Fibroblast of gingiva (primary cell): ENCODE data around the gene DNER.

Experiments used
- DNase-seq: peaks from one replicate; pipeline ENCODE4 v3.0.0-alpha.2; 2011; ENCODE audit warnings: low read depth

Gene DNER

DNA sequence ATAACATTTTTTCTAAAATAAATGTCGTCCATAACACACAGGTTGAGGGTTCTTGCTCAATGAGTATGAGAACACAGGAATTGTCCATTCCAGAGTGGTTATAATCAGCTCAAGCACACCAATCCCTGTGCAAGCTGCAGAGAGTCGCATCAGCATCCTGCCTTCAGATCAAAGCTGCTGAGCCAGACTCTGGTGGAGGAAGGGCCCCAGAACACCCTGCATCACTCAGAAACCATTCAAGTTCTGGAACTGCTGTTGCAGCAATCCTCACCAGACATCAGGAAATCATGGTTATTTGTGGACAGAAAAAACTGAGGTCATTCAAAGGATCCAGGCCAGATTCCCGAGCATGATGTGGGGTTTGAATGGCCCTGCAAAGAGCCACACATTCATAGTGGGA lies 44.5 kb downstream of the DNER start:
- DNase-seq = no peak

DNA sequence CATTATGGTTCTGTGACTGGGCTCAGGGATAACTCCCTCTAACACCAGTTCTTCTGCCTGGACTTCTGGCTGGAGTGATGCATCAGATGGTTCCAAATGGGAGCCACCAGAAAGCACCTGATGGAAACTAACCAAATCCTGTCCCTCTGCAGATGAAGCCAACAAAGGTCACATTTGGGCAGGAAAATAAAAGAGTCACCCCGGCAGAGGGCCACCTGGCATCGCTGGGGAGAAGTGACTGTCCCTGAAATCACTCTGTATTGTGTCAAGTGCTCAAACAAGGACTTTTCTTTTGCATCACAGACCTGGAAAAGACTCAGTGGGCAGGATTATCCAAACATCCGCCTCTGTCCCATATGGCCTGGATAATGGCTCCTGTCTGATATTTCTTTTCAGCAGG lies 47.5 kb downstream of the DNER start:
- DNase-seq = no peak

DNA sequence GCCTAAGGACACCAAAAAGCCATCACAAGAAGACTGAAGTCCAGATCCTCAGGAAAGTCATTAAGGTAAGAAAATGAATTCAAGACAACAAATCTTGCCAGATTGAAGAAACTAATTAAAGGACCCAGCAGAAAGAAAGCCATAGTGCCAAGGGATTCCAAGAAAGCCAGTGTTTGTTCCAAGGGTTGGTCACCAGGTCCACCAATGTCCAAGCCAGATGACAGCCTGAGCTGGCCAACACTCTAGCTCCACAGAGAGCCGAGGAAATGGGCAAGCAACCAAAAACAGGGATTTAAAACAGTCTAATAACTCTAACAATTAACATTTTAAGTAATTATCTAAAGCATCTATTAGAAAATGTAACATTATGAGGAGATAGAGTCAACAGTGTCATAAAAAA lies 49.2 kb downstream of the DNER start:
- no peak for DNase-seq

DNA sequence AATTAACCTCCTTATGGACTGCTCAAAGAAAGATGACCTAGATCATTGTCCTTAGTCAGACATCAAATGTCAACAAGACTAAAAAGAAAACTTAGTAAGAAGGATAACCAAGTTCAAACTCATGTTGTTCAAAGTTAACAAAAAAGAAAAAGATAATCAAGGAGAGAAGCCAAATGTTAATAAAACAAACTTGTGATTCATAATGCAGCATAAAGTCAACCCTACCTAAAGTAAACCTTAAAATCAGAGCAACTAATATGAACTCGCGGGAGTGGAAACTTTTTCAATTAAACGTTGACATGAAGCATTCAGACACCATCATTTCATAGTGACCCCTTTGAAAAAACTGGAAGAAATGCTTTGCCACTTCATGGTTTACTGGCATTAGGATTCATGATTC lies 52.9 kb downstream of the DNER start:
- no peak for DNase-seq

DNA sequence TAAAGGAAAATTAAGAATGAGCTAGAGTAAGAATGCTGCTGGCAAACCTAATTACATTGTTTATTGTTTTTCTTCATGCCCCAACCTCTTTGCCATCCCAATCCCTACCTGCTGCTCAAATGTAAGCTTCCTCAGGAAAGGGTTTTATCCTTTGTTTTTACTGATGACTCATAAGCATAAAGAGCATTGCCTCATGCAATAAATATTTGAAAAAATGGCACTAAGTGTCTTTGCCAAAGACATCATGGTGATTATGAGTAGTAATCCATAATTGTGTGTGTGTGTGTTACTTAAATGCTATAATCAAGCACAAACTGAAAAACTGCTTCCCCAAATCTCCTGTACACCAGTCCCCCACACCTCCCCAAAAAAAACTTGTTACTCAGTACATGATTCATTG lies 53.4 kb downstream of the DNER start:
- DNase-seq = no peak

DNA sequence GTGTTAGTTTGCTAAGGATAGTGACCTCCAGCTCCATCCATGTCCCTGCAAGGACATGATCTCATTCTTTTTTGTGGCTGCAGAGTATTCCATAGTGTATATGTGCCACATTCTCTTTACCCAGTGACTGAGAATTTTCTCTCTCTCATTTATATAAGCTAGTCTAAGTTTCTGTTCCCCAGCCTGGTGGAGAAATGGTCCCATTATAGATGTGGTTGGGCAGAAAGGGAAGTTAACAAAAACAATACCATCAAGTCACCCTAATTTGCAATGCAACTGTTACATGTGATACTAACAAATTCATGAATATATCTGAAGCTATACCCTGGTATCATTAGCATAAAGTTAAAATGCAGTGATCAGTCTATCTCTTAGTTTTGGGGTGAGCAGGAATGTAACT lies 54.0 kb downstream of the DNER start:
- DNase-seq = no peak

DNA sequence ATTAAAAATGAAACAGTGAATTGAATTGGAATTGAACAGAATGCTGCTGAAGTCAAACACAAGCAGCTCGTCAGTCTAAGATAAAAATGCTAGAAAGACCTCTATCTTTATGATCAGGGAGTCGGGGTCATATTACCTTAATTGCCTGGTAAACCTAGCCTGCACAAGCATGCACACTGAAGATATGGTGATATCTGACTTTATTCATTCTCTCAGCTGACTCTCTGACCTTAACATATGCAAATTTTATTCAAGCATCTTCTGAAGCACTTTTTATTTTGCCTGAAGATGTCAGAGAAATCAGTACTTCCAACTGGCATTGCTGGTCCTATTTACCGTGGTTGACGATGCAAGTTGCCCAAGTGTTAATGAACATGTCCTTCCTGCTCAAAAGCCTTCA lies 56.4 kb downstream of the DNER start:
- no peak for DNase-seq

DNA sequence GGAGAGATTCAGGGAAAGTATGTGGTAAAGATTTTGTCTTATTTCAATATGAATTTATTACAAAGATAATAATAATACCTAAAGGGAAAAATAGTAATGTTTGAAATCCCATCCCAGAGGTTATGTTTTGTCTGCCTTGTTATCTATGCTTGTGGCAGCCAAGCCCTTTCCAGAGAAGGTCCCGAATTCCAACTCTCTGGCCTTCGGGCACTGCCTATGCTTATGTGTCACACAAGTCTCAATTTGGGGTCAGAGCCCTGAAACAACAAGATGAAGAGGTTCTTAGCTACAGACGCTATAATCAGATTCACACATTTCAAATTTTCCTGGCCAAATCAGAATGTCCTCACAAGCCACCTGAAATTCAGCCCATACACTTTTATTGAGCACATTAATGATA lies 59.9 kb downstream of the DNER start:
- no peak for DNase-seq

DNA sequence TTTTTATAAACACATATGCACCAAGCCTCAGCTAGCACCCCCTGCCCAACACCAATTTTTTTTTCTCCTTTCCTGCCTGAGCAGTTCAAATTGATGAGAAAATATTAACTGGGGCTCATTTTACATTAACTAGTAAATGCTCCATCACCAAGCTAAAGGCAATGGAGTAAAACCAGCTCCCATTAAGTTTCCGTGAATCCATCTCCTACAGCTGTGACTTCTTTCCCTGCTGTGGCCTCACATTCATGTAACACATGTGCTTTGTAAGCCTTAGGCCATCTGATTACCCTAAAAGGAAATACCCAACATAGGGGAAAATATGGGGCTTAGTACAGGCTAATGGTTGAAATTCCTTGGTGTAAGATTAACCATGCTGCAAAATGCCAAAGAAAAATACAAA lies 60.8 kb downstream of the DNER start:
- DNase-seq = no peak

DNA sequence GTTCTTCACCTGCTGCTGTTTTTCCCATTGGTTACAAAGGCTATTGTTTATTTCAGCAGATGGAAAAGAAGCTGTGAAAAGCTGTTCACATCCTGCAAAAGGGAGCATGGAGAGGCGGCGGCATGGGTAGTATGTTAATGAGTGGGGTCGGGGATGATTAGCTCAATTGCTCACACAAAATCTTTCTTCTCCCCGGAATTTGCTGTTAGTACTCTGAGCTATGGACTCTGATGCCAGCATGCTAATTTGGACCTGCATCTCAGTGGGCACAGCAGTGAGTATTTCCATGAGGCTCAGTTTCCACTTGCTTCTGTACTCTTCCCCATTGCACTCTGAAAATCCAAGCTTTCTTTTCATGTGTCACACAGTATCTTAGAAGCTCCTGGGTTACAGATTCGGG lies 61.6 kb downstream of the DNER start:
- DNase-seq = no peak

DNA sequence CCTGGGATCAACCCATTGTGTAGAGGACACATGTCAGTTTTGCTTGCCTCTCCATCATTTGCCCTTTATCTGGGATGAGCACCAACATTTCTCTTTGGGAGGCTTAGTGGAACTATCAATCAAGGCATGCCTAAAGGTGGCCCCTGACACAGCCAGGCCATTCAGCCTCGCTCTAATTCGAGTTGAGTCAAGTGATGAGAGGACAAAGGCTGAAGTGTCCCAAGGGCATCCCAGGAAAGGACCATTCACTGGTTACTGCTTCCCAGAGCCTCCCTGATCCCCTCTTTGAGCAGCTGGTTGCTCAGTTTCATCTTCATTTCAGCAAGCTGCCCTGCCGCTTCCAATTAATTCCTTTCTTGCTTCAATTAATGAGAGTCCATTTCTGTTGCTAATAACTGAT lies 63.5 kb downstream of the DNER start:
- DNase-seq = no peak

DNA sequence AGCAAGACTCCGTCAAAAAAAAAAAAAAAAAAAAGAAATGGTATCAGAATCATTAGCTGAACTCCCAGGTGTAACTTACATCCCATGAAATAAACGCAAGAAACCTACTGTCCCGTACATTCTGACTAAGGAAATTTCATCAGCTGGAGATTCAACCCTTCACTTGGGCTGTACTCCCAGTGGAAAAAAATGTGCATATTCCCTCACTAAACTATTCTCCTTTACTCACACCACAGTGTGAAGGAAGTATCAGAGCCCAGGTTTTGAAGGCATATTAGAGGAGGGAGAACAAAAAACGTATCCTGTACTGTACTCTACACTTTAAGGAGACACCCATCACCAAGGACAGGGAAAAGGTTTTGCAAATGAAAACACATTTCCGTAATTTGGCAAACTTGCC lies 64.3 kb downstream of the DNER start:
- no peak for DNase-seq

DNA sequence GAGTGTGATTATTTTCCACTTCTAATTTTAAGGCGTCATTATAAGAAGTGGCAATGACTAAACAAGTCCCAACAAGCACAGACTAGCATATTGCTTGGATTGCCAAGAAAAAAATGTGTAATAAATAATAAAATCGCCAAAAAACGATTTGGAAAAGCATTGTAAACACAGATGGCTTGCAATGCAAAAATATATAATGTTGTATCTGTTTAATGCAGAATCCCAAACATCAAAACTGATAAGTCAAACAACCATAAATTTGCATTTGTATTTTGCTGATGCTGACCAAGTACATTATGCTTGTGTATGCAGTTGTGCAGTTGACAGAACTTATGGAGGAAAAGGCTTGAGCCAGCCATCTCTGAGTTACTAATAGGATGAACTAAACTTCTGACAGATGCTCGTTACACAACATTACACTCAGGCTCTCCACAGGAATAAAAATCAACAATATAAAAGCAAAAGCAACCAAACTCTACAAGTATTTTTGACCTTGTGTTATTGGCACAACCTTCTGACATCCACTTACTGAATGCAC lies 68.1 kb downstream of the DNER start:
- no peak for DNase-seq

DNA sequence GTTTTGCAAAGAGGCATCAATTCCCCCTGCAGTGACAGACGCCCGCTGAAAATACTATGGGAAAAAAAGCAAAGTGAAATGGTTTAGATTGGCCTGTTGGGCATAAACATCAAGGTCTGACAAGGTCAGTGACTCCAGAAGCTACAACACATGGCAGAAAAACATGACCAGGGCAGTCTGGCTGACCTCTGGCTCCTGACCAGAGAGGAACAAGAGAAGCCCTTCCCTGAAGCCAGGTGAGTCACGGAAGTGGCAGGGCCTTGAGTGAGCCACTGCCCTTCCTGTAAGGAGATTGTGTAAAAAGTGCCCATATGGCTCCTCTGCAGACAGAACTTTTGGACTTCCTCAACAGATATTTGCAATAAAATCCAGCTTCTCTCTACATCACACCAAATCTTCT lies 72.0 kb downstream of the DNER start:
- DNase-seq = no peak

DNA sequence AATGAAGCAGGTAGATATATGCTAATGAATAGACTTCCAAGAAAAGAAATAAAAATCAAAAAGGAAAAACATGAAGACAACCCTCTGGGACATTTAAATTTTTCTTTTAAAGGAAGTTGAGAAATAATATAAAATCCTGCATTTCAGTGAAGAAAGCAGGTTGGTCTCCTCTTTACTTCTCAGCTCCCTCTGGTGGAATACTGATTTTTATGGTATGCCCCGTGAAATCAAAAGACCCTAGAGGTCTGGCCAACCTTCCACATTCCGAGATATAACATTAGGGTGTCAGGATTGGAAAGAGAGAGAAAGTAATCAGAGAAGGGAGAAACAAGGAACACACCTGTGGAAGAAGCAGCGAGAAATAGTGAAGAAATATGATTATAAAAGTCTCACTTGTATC lies 72.7 kb downstream of the DNER start:
- DNase-seq = no peak

DNA sequence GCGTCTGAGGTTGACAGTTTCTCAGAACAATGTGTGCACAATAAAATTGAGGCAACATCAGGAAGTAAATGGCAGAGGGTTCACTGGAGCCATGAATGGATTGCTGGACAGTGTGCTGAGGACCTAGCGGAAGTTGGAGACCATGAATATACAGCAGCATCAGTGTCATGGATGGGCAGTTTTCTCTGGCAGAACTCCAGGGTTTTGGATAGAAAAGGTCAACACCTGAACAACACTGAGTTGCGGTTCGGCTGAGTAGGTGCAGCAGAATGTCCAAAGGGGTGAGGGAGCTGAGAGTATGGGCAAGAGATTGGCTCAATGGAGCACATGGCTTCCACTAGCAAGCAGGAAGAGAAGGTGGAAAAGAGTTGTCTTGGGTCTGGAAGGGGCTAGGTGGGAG lies 73.7 kb downstream of the DNER start:
- no peak for DNase-seq

DNA sequence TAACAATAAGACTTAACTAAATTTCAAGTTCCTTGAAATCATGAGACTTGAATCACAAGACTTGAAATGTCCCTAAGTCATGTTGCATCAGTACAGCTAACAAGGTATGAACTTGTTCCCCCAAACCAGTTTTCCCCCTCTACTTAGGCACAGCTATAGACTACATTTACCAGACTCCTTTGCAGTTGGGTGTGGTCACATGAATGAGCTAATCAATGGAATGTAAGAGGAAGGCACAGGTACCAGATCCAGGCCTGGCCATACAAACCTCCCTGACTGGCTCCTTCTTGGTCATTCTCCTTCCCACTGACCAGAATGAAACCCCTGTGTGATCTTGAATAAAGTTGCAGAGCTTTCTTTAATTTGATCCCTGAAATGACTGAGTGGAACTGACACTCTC lies 77.8 kb downstream of the DNER start:
- DNase-seq = no peak

DNA sequence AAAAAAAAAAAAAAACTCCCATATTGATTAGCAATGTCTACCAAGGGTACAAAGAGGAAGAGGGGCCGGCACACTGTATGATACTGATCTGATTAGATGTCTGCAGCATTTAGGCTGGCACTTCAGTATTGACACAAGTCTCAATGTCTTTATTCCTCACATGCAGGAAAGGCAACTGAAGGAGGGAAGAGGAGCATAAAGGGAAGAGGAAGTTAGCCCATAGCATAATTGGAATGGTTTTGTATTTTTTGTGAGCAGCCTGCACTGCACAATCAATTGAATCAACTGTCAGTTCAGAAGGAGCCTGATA lies 79.0 kb downstream of the DNER start:
- DNase-seq = no peak

DNA sequence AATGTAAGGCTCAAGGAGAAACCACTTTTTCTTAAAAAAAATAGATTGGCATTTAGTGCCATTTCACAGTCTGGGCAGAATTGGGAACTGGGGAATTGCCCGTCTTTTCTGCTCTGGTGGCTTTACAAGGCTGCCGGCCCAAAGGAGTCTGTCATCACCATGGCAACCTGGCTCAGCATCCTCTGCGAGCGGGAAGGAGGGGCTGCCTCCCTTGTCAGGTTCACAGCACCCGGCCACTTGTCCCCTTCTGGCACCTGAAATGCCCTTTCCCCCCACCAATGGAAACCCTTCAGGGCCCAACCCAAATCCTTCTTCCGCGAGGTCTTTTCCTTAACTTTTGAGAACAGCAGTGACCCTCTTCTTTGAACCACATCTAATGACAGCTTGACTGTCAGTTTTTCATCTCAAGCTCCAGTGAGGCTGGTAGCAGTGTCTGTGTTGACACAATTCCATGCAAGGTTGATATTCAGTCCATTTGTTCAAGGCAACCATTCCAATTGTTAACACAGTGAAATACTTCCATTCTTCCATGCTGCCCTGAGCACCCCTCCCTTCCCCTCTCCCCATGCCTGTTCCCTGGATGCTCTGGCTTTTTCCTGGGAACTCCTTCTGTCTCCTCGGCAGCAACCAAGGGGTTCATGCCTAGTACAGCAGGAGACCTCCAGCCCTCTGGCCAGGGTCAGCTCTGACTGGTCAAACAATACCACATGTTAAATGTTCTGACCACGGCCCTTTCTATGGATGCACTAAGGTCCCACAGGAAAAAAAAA lies 79.6 kb downstream of the DNER start:
- no peak for DNase-seq

DNA sequence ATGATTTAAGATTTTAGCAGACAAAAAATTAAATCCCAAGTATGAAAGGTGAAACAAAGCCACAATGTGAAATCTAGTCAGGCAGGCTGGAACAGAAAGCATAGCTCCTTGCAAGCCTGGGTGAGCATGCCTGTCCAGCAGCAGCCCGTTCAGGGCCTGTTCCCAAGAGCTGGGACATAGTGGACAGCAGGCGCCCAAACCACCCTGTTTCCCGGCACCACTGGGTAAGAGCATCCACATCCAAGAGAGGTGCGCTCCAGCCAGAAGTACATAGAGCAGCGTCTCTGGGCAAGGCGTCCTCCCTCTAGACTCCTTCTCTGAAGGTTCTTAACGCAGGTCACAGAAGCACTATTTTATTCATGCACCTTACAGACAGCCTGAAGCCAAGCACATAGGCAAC lies 80.8 kb downstream of the DNER start:
- DNase-seq = no peak

DNA sequence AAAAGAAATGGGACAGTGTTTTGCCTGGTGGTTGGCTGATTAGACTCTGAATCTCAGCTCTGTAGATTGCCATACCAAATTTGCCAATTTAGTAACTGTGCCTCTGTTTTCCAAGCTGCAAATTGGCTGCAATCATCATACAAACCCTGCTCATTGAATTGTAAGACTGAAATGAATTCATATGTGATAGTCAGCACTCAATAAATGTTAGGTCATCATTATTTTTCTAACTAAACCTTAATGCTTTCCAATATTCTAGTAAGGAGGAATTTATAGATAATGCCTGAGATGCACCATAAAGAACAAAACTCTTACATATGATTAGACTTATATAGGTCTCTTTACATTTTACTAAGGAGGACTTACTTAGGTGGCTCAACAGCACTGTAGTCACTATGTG lies 85.3 kb downstream of the DNER start:
- DNase-seq = no peak

DNA sequence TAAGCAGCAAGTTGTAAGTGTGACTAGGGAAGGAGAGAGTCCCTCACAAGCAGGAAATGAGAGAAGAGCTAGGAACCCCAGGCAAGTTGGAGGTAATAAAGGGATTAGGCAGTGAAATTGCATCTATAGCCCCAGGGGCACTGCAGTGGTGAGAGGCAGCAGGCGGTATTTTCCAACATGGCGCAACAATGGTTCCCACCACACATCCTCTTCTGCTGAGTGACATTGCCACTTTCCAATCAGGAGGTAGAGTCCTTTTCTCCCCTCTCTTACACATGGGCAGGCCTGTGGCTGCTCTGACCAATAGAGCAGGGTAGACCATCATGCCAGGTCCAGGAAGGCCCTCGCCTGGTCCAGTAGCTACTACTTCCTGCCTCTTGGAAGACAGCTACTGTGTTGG lies 86.6 kb downstream of the DNER start:
- DNase-seq = no peak

DNA sequence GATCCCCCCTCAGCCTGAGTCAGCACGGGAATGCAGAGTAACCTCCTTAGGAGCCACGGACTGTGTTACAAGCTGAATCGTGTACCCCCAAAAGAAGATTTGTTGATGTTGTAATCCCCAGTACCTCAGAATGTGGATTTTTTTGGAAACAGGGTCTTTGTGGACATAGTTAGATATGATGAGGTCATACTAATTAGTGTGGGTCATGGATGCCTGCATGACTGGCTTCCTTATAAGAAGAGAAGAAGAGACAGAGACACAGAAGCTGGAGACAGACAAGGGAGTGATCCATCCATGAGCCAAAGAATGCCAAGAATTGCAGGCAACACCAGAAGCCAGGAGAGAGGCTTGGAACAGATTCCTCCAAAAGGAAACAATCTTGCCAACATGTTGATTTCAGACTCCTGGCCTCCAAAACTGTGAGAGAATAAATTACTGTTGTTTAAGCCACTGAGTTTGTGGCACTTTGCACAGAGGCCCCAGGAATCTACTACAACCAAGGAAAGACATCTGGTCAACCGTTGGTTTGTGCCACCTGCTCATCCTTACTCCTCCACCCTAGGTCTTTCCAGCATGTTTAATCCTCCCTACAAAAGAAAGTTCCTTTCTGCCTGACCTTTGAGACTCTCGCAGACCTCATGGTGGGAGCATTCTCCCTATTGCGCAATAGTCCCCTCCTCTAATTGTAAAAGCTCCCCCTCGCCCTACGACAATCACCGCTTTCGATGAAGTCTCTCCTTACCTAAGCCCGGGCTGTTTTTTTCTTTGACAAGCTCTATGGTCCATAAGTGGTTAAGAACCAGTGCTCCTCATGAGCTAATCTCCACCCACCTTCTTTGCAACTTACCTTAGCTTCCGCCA lies 91.6 kb downstream of the DNER start:
- DNase-seq = no peak

DNA sequence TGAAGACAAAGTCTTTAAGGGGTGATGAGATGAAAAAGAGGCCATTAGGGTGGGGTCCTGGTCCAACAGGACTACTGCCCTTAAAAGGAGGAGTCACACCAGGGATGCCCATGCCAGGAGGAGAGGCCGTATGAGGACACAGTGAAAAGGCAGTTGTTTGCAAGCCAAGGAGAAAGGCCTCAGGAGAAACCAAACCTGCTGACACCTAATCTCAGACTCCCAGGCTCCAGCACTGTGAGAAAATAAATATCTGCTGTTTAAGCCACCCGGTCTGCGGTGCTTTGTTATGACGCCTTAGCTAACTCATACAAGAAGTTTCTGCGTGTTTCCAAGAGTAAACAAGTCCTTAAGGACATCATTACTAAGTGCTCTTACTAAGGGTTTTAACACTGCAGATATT lies 93.6 kb downstream of the DNER start:
- no peak for DNase-seq
